ENCODE results near the gene GINM1. TPM values are rescaled to one million over a fixed set of nuclear protein-coding genes. Genes with fewer than 3 reads are reported as not detected.

The GINM1 gene
- total and polyA plus RNA-seq, 9 of the 15 experiments (the other 6 are each of a cell fraction or from before 2014, with no cell fraction given): 5.0 to 19.3 (median 14.2) TPM

GRCh38 chr6:149566410-149567193 lies 427 bp downstream of the GINM1 start (continued):
- peak; percentile 41; the same call in 1 of the 2 replicates for TF ChIP-seq ZNF511 (CRISPR knock-in tag; IDR thresholded peaks at IDR 0.05)
- TF ChIP-seq KHSRP (IDR thresholded peaks at IDR 0.05): no peak
- TF ChIP-seq ZBTB40 (IDR thresholded peaks at IDR 0.05): no peak
- TF ChIP-seq ZBTB40 (CRISPR knock-in tag; IDR thresholded peaks at IDR 0.05): no peak
- no peak for TF ChIP-seq GABPB2 (CRISPR knock-in tag; conservative IDR thresholded peaks at IDR 0.05)
- no peak for TF ChIP-seq ZBTB26 (CRISPR knock-in tag; IDR thresholded peaks at IDR 0.05)
- peak; percentile 47; the same call in 1 of the 2 replicates for TF ChIP-seq GABPB1 (CRISPR knock-in tag; IDR thresholded peaks at IDR 0.05)
- no peak for TF ChIP-seq RFX5 (IDR thresholded peaks at IDR 0.05; ENCODE audit: low read depth, low read length)
- no peak for TF ChIP-seq BHLHE40 (IDR thresholded peaks at IDR 0.05; ENCODE audit: low read length)
- peak; percentile 76 for TF ChIP-seq PHF8 (IDR thresholded peaks at IDR 0.05; ENCODE audit: borderline replicate concordance, low read length)
- TF ChIP-seq SRSF1 (IDR thresholded peaks at IDR 0.05; ENCODE audit: low read depth, low read length): no peak
- TF ChIP-seq E2F8 (IDR thresholded peaks at IDR 0.05; ENCODE audit: low read depth, partially characterized antibody): no peak
- TF ChIP-seq PCBP2 (IDR thresholded peaks at IDR 0.05; ENCODE audit: low read depth, low read length, poor library complexity, severe bottlenecking): no peak
- TF ChIP-seq NELFE (IDR thresholded peaks at IDR 0.05; ENCODE audit: insufficient read depth, insufficient read length): no peak

All from K562 (cell line).